Smooth muscle cell (in vitro differentiated cells): ENCODE measurements around the gene GYG2. TPM values are rescaled to one million over a fixed set of nuclear protein-coding genes. Genes with fewer than 3 reads are reported as not detected.
"Not testable (repeated sequence)": the region's sequence is repeated elsewhere in the genome, so short reads cannot be mapped to it uniquely, and the experiment has no call there.

ENCODE experiments used
- DNase-seq: peaks from one replicate; lab custom pipeline; 2025; ENCODE audit not compliant: unreplicated experiment; lab: John Stamatoyannopoulos, UW
- H2AFZ ChIP-seq: fragments of 200-600 bp; sonication (generic); 2 replicates; pipeline ENCODE4 v1.6.0; 2016; ENCODE audit warnings: antibody characterized with exemption, low read depth, mild to moderate bottlenecking
- H3F3A ChIP-seq: fragments of 200-600 bp; sonication (generic); 2 replicates; pipeline ENCODE4 v1.6.0; 2017; ENCODE audit warnings: antibody characterized with exemption, low read depth
- H3K27ac ChIP-seq: fragments of 200-600 bp; sonication (generic); 2 replicates; pipeline ENCODE4 v1.5.1; 2016; ENCODE audit warnings: low read depth, mild to moderate bottlenecking
- H3K27me3 ChIP-seq: fragments of 200-600 bp; sonication (generic); 2 replicates; pipeline ENCODE4 v1.6.1; 2016; ENCODE audit warnings: low read depth, mild to moderate bottlenecking
- H3K36me3 ChIP-seq: fragments of 200-600 bp; sonication (generic); 2 replicates; pipeline ENCODE4 v1.5.1; 2016; ENCODE audit warnings: low read depth
- H3K4me1 ChIP-seq: fragments of 200-600 bp; sonication (generic); 2 replicates; pipeline ENCODE4 v1.5.1; 2016; ENCODE audit warnings: low read depth
- H3K4me2 ChIP-seq: fragments of 200-600 bp; sonication (generic); 2 replicates; pipeline ENCODE4 v1.6.0; 2016; ENCODE audit warnings: mild to moderate bottlenecking
- H3K4me3 ChIP-seq: fragments of 200-600 bp; sonication (generic); 2 replicates; pipeline ENCODE4 v1.5.1; 2016; ENCODE audit warnings: mild to moderate bottlenecking
- H3K79me2 ChIP-seq: fragments of 200-600 bp; sonication (generic); 2 replicates; pipeline ENCODE4 v1.6.0; 2016; ENCODE audit warnings: low read depth, mild to moderate bottlenecking
- H3K9ac ChIP-seq: fragments of 200-600 bp; sonication (generic); 2 replicates; pipeline ENCODE4 v1.6.0; 2016; ENCODE audit warnings: low read depth
- H3K9me3 ChIP-seq: fragments of 200-600 bp; sonication (generic); replicated peaks from 2 replicates; pipeline ENCODE4 v1.5.1; 2016; ENCODE audit warnings: low read depth
- H4K20me1 ChIP-seq: fragments of 200-600 bp; sonication (generic); 2 replicates; pipeline ENCODE4 v1.6.0; 2016; ENCODE audit warnings: low read depth
- CTCF ChIP-seq: fragments of 200-600 bp; sonication (generic); IDR thresholded peaks from 2 replicates; pipeline ENCODE4 v1.5.1; 2017; ENCODE audit warnings: borderline replicate concordance, mild to moderate bottlenecking, antibody characterized with exemption; ENCODE audit not compliant: insufficient read depth, poor library complexity, severe bottlenecking
- WGBS: methylation state at CpG from one replicate; pipeline ENCODE4 v1.1.7; 2016; ENCODE audit warnings: low lambda C conversion rate; 5-methylcytosine and 5-hydroxymethylcytosine counted together
- polyA plus RNA-seq: library from polyadenylated mRNA; unstranded; fragments of >200 nt; fragmentation: Nextera tagmentation; extraction: Ambion mirVana; gene quantifications from 2 replicates; pipeline ENCODE4 v1.2.1, GENCODE V29; 2016
- total RNA-seq: library from RNA; depleted of rRNA; stranded (reverse); fragments of >200 nt; gene quantifications from 2 replicates; pipeline ENCODE4 v1.2.3, GENCODE V29; 2014

The GYG2 gene
- total and polyA plus RNA-seq, 2 experiments from 2014 or later: 23.1 to 44.1 TPM

GRCh38 chrX:2889045-2889605, 60.4 kb downstream of the GYG2 start:
- Histone ChIP-seq H3K4me2 (peak overlapping the region; percentile 89), H4K20me1 (no peaks in the 10 kb centered on the region), H3K79me2 (no peaks in the 10 kb centered on the region), H3K36me3 (no peaks in the 10 kb centered on the region), H3F3A (peaks cover 4% of the 10 kb centered on the region), H2AFZ (peak overlapping the region; percentile 81), H3K9ac (peak overlapping the region; percentile 63), H3K4me1 (peaks cover 17% of the 10 kb centered on the region), H3K9me3 (no peaks in the 10 kb centered on the region), H3K27me3 (no peaks in the 10 kb centered on the region), H3K27ac (peak overlapping the region; percentile 56), H3K4me3 (peak overlapping the region; percentile 56)
- WGBS: 75% methylated on average over 11 of the region's 11 CpGs
- no peak for DNase-seq
- no peak for TF ChIP-seq CTCF

- peak; percentile 44 for TF ChIP-seq CTCF
- H4K20me1 ChIP-seq, H3F3A ChIP-seq, H3K36me3 ChIP-seq, H3K79me2 ChIP-seq, DNase-seq, H3K9me3 ChIP-seq, H3K27me3 ChIP-seq: not testable (repeated sequence)
- WGBS: 23% methylated on average over 15 of the region's 15 CpGs
- Histone ChIP-seq H3K27ac (peak overlapping the region; percentile 56), H3K4me2 (peak overlapping the region; percentile 89), H3K4me3 (peak overlapping the region; percentile 56), H3K4me1 (peaks cover 17% of the 10 kb centered on the region), H2AFZ (peak overlapping the region; percentile 81), H3K9ac (peak overlapping the region; percentile 63)
These were observed 61.2 kb downstream of the GYG2 start for GRCh38 chrX:2889706-2890490.

GRCh38 chrX:2890536-2891460, 62.1 kb downstream of the GYG2 start:
- H3K9ac ChIP-seq, H3K36me3 ChIP-seq, H3K79me2 ChIP-seq, H4K20me1 ChIP-seq, H3K27me3 ChIP-seq, DNase-seq, H3K9me3 ChIP-seq: not testable (repeated sequence)
- Histone ChIP-seq H2AFZ (peak overlapping the region; percentile 26), H3K27ac (peak overlapping the region; percentile 25), H3K4me1 (peaks cover 17% of the 10 kb centered on the region), H3K4me2 (peak overlapping the region; percentile 89), H3F3A (peaks cover 11% of the 10 kb centered on the region), H3K4me3 (peak overlapping the region; percentile 56)
- 29% methylated on average over 21 of the region's 22 CpGs for WGBS

GRCh38 chrX:2892816-2893215, 64.1 kb downstream of the GYG2 start:
- Histone ChIP-seq H3K4me1 (peaks cover 23% of the 10 kb centered on the region), H3K4me3 (no peak overlapping the region), H2AFZ (no peak overlapping the region), H3K9me3 (no peaks in the 10 kb centered on the region), H3K36me3 (no peaks in the 10 kb centered on the region), H3K27ac (no peak overlapping the region), H3K79me2 (no peaks in the 10 kb centered on the region), H3K27me3 (no peaks in the 10 kb centered on the region), H3K4me2 (no peak overlapping the region), H3F3A (peaks cover 17% of the 10 kb centered on the region), H4K20me1 (no peaks in the 10 kb centered on the region), H3K9ac (no peak overlapping the region)
- DNase-seq: no peak
- no peak for TF ChIP-seq CTCF
- 100% methylated on average over 5 of the region's 5 CpGs for WGBS
